Central memory CD4-positive, alpha-beta T cell (primary cell): ENCODE data around the gene KRTAP4-3.
"Not testable (repeated sequence)": the region's sequence is repeated elsewhere in the genome, so short reads cannot be mapped to it uniquely, and the experiment has no call there.

Experiments used
- DNase-seq: peaks from one replicate; pipeline ENCODE4 v3.0.0; 2022
- total RNA-seq, 3 experiments: gene quantifications; one replicate each; lab custom pipeline; 2026; lab: John Stamatoyannopoulos, UW

Gene KRTAP4-3
- total RNA-seq = 0 reads per million in 3 experiments

DNA sequence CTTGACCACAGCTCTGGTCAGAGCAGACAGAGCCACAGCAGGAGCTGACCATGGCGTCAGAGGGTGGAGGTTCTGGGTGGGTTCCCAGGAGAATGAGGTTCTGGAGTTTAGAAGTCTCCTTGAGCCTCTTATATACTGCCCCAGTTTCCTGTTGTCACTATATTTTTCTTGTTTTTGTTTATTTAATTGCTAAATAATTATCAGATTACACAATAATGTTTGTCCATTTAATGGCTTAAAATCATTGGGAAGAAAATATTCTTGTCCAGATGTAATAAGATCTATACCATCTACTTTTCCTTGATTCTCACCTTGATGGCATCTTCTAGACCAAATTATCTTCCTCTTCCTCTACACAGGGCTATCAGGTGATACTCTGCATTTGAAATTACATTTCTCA is at the start of gene KRTAP4-3:
Gene KRTAP4-3, minus strand, starts transcription at position 101 of the 400 bp plus-strand sequence. Its CDS starts 49 bp downstream, at position 52.
- DNase-seq = no peak

DNA sequence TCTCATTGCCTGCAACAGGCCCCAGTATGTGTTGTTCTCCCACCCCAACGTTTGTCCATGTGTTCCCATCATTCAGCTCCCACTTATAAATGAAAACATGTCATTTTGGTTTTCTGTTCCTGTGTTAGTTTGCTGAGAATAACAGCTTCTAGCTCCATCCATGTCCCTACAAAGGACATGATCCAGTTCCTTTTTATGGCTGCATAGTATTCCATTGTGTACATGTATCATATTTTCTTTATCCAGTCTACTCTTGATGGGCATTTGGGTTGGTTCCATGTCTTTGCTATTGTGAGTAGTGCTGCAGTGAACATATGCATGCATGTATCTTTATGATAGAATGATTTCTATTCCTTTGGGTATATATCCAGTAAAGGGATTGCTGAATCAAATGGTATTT is 47.7 kb upstream of the KRTAP4-3 start:
- DNase-seq = no peak

DNA sequence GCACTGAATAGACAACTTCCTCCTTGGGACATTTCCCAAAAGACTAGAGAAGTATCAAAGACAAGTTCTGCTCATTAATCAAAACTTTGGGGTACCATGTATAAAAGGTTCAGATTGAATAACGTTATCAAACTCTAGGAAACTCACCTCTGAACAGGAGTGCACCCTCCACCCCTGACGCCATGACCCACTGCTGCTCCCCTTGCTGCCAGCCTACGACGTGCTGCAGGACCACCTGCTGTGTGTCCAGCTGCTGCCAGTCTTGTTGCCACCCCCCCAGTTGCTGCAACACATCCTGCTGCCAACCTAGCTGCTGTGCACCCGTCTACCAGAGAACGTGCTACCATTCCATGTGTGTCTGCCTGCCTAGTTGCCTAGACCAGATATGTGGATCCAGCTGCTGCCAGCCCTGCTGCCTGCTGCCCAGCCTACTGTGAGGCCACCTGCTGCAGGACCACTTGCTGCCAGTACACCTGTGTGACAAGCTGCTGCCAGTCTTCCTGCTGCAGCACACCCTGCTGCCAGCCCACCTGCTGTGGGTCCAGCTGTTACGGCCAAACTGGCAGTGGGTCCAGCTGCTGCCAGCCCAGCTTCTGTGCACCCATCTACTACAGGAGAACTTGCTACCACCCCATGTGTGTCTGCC is 44.6 kb upstream of the KRTAP4-3 start:
- no peak for DNase-seq

DNA sequence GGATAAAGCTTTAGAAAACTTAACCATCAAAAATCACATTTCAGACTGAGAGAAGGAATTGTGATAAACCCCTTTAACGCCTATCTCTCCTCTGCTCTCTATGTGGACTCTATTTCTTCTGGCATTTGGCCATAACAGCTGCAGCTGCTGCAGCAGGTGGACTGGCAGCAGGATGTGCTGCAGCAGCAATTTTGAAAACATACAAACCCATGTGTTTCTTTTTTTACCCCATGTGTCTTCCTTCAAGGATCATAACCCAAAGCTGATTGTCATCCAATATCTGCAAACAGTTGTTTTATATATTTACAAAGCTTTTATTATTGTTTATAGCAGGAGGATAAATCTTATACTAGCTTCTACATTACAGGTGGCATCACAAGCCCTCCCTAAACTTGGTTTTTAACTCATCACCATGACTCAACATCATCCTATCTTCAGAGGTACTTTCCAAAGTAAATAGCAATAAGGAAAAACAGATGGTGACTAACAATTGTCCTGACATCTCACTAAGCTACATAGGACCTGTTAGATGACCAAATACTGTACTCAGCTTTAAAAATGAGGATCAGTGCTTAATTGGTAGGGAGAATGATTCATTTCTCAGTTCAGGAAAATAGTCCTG is 43.9 kb upstream of the KRTAP4-3 start:
- no peak for DNase-seq

DNA sequence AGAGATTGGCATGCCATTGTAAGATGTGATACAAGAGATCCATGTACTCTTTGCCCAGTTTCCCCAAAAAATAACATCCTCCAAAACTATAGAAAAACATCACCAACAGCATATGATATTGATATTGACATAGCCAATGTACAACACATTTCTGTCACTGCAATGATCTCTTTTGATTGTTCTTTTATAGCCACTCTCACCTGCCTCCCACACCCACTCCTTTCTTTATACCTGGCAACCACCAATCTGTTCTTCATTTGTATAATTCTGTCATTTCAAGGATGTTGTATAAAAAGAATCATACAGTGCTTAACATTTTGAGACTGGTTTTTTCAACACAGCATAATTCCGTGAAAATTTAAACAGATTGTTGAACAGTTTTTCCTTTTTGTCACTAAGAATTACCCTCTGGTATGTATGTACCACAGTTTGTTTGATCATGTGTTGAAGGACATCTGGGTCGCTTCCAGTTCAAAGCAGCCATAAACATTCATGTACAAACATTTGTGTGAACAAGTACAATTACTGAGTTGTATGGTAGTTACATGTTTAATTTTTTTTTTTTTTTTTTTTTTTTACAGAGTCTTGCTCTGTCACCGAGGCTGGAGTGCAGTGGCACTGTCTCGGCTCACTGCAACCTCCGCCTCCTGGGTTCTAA is 31.5 kb upstream of the KRTAP4-3 start:
- DNase-seq = no peak

DNA sequence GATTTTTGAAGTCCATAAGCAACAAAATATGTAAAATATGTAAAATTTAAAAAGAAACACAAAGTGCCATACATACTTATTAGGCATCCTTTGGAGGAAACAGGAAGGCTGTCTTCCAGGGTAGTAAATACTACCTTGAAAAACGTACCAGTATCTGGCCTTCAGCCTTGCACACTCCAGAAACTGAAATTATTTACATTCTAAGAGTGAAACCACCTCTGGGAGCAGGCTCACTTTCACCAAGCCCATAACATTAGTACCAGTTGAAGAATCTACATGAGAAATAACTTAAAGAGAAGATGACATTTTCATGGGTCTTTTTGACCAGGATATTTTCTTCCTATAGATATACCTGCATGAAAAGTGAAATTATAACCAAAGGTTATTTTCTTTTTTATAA is 28.0 kb upstream of the KRTAP4-3 start:
- no peak for DNase-seq

DNA sequence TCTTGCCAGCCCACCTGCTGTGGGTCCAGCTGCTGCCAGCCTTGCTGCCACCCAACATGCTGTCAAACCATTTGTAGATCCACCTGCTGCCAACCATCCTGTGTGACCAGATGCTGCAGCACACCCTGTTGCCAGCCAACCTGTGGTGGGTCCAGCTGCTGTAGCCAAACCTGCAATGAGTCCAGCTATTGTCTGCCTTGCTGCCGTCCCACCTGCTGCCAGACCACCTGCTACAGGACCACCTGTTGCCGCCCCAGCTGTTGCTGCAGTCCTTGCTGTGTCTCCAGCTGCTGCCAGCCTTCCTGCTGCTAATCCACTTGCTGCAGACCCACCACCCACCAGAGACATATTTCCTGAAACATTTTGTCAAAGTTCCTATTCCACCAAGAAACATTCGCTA is 22.3 kb upstream of the KRTAP4-3 start:
- DNase-seq = no peak

DNA sequence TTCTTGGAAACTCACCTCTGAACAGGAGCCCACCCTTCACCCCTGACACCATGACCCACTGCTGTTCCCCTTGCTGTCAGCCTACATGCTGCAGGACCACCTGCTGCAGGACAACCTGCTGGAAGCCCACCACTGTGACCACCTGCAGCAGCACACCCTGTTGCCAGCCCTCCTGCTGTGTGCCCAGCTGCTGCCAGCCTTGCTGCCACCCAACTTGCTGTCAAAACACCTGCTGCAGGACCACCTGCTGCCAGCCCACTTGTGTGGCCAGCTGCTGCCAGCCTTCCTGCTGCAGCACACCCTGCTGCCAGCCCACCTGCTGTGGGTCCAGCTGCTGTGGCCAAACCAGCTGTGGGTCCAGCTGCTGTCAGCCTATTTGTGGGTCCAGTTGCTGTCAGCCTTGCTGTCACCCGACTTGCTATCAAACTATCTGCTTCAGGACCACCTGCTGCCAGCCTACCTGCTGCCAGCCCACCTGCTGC is 21.9 kb upstream of the KRTAP4-3 start, which contains the start of gene KRTAP9-1:
Gene KRTAP9-1, plus strand, starts transcription at position 51 of the 482 bp plus-strand sequence. Its CDS starts 0 bp downstream, at position 51.
- not testable (repeated sequence) for DNase-seq

DNA sequence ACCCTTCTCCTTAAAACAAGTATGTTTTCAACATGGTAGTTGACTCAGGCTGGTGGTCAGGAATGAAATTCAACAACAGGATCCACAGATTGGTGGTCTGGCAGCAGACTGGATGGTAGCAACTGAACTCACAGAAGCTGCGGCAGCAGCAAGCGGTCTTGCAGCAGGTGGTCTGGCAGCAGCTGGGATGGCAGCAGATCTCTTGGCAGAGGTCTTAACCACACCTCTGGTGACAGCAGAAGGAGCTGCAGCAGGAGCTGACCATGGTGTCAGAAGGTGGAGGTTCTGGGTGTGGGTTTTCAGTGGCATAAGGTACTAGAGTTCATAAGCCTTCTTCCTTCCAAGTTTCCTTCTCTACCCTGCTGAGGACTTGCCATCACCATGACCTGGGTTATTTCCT is 18.9 kb upstream of the KRTAP4-3 start:
- no peak for DNase-seq

DNA sequence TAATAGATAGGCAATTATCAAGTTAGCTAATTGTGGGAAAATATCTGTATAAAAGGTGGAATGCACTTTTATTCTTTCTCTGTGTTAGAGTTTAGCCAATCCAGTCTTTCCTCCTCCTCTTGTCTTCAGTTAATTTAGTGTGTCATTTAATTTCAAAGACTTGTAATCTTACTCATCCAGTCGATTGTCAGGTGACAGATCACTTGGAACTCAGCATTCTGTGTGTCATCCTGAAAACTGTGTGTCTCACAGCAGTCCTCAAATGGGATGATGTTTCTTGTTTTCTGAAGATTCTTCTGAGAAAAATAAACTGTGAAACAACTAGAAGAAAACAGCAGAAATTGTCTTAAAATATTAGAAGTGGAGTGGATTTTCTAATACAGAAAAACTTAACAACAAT is 17.0 kb upstream of the KRTAP4-3 start:
- no peak for DNase-seq

DNA sequence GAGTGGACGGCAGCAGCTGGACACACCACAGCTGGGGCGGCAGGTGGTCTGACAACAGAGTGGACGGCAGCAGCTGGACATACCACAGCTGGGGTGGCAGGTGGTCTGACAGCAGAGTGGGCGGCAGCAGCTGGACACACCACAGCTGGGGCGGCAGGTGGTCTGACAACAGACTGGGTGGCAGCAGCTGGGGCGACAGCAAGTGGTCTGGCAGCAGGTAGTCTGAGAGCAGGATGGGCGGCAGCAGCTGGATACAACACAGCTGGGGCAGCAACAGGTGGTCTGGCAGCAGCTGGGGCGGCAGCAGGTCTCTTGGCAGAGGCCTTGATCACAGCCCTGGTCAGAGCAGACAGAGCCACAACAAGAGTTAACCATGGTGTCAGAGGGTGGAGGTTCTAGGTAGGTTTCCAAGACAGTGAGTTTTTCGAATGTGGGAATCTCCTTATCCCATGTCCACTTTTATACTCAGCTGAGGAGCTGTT is 16.5 kb upstream of the KRTAP4-3 start, which contains the start of gene KRTAP4-1:
Gene KRTAP4-1, minus strand, starts transcription at position 432 of the 482 bp plus-strand sequence. Its CDS starts 57 bp downstream, at position 375.
- DNase-seq = no peak

DNA sequence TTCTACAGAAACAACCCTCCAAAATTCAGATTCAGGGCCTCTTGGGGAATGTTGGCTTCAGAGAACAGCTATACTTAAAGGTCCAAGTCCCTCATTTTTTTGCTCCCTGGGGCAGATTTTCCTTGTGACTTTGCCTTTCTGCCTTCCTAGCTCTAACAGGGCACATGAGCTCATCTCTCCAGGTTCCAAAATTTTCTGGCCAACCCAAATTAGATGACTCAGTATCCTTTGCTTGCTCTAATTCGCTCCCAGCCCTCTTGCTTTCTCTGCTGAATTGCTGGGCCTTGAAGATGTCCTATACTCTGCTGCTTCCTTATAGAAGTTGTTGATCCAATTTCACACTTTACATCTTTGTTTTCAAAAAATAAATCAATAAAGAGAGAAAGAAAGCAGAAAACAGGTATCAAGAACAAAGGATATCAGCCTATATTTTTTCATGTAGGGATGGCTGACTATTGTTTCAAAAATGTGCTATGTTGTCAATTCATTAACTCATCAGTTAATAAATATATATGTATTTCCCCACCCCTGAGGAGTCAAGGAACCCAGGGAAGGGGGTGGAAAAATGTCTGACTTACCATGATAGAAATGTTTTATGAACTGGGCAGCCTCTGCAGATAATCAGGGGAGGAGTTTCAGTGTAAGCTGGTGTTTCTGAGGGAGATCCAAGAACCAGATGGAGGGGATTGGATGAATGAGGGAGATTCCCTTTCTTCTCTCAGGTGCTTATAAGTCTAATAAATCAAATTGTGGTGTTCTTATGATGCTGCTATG is 11.0 kb upstream of the KRTAP4-3 start:
- no peak for DNase-seq

DNA sequence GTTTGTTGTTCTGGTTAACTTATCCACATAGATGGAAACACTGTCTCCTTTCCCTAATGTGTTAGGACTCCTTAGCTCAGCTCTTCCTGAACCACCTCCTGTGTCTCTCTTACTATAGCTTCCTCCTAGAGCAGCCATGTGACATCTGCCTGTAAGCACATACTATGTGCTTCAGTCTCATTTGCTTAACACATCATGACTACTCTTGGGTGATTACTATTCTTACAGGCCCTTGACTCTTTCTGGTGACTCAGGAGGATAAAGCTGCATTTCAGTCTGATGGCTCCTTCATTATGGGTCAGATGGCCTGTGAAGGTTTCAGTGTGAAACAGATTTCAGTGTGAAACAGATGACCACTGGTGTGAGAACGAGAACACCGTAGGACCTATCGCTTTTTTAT is 10.3 kb upstream of the KRTAP4-3 start:
- DNase-seq = no peak

DNA sequence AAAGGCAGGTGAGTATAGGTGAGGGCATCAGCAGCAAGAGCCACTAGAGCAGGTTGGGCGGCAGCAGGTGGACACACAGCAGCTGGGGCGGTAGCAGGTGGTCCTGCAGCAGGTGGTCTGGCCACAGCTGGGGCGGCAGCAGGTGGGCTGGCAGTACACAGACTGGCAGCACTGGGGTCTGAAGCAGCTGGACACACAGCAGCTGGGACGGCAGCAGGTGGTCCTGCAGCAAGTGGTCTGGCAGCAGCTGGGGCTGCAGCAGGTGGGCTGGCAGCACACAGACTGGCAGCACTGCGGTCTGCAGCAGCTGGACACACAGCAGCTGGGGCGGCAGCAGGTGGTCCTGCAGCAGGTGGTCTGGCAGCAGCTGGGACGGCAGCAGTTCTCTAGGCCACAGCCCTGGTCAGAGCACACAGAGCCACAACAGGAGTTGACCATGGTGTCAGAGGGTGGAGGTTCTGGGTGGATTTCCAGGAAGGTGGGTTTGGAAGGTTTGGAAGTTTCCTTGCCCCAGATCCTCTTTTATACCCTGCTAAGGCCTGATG is 9.8 kb upstream of the KRTAP4-3 start, which contains the start of gene KRTAP4-2:
Gene KRTAP4-2, minus strand, starts transcription at position 495 of the 545 bp plus-strand sequence. Its CDS starts 57 bp downstream, at position 438.
- no peak for DNase-seq

DNA sequence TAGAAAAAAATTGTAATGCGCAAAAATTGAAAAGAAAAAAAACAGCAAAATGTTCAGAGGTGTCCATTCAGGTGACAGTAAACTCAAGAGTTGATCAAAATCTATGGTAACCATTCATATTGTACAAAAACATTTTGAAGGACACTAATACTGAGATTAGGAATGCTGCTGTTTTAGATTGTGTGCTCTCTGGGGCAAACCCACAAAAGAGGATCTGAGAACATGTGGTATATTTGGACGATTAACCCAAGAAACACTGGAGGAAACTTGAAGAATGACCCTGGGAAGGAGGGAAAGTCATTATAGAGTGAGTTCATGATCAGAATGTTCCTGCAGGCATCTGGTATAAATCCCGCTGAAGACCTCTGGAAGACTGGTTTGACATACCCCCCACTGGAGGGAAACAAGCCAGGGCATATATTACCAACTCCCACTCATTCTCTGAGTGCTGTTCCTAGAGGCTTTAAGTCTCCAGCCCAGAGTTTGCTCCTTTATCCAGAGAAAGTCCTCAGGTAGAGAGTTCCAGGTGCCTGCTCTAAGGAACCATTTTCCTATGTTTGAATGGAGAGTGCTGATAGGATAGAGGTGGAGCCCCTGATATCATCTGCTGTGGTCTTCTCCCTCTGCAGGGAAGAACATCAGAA is 8.8 kb upstream of the KRTAP4-3 start:
- no peak for DNase-seq

DNA sequence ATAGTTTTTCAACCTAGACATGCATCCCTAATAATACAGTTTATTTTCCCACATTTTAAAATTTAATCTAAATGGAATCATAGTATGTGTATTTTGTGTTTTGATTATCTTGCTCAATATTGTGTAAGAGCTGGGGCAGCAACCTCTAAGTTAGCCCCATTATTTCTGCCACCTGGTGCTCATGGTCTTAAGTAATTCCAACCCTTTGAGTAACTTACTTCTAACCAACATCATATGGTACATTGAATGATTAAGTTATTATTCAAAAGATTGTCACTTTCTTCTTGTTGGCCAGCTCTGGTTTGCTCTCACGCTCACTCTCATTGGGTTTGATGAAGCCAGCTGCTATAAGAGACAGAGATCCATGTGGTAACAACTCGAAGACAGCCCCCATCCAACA is 3.9 kb upstream of the KRTAP4-3 start:
- DNase-seq = no peak

DNA sequence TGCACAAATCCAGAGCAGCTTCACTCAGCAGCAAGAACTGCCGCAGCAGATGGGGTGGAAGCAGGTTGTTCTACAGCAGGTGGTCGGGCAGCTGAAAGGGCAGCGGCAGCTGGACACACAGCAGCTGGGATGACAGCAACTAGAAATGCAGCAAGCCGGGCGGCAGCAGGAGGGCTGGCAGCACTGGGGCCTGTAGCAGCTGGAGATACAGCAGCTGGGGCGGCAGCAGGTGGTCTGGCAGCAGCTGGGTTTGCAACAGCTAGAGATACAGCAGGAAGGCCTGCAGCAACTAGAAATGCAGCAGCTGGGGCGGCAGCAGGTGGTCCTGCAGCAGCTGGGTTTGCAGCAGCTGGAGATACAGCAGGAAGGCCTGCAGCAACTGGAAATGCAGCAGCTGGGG is 460 bp downstream of the KRTAP4-3 start:
- no peak for DNase-seq

DNA sequence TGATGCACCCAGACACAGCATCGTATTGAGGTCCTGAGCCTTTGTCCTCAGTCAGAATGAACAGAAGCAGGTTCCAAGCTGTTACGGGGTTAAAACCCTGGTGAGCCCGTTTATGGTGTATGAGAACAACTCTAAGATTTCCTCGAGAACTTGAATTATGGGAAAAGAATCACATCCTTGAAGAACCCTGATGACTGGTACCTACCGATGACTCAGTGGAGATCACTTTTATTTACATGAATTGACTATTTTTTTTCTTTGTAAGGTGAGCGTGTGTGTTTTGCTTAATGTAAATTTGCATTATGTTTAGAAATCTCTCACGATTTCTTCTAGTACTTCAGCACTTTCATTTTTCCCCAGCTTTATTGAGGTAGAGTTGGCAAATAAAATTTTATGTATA is 4.2 kb downstream of the KRTAP4-3 start:
- no peak for DNase-seq

DNA sequence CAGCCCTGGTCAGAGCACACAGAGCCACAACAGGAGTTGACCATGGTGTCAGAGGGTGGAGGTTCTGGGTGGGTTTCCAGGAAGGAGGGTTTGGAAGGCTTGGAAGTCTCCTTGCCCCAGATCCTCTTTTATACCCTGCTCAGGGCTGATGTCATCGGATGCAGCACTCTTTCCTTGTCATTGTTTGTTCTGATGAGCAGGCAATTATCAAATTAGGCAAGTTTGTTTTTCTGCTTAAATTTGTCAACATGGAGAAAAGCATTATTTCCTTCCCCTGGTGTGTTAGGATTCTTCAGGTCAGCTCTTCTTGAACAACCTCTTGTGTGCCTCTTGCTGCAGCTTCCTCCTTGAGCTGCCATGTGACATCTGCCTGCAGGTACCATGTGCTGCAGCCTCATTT is 7.4 kb downstream of the KRTAP4-3 start, which contains the start of gene KRTAP4-4:
Gene KRTAP4-4, minus strand, starts transcription at position 101 of the 400 bp plus-strand sequence. Its CDS starts 57 bp downstream, at position 44.
- DNase-seq = no peak

DNA sequence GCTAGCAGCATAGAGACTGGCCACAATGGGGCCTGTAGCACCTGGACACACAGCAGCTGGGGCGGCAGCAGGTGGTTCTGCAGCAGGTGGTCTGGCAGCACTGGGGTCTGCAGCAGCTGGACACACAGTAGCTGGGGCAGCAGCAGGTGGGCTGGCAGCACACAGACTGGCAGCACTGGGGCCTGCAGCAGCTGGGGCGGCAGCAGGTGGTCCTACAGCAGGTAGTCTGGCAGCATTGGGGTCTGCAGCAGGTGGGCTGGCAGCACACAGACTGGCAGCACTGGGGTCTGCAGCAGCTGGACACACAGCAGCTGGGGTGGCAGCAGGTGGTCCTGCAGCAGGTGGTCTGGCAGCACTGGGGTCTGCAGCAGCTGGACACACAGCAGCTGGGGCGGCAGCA is 7.8 kb downstream of the KRTAP4-3 start:
- DNase-seq = not testable (repeated sequence)

DNA sequence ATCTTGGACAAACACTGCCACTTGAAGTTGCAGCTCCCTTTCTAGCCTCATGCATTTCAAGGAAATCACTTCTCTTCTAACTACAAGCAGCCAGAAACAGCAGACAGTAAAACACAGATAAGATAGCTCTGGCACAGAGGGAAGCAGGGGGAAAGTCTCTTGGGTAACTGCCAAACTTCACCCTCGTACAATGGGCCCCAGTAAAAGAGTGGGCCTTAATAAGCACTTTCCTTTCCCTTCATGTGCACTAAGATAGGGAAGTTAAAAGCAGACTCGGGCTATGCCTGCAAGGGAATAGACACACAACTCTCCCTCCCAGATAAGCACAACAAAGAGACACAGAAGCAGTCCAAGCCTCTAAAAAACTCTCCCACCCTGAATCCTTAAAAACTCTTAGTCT is 14.2 kb downstream of the KRTAP4-3 start:
- no peak for DNase-seq

DNA sequence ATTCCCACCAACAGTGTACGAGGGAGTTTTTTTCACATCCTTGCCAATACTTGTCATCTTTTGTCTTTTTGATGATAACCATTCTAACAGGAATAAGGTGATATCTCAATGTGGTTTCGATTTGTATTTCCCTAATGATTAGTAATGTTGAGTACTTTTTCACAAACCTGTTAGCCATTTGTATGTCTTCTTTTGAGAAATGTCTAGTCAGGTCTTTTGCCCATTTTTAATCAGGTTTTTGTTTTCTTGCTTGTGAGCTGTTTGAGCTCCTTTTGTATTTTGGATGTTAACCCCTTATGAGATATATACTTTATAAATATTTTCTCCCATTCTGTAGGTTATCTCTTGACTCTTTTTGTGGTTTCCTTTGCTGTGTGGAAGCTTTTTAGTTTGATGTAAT is 16.5 kb downstream of the KRTAP4-3 start:
- no peak for DNase-seq
